ENCODE data around the gene XPO5. TPM values are rescaled to one million over a fixed set of nuclear protein-coding genes. Genes with fewer than 3 reads are reported as not detected.
"Not testable (repeated sequence)": the region's sequence is repeated elsewhere in the genome, so short reads cannot be mapped to it uniquely, and the experiment has no call there.

Gene XPO5
- total RNA-seq, 1 donor, result 29.0 TPM

DNA sequence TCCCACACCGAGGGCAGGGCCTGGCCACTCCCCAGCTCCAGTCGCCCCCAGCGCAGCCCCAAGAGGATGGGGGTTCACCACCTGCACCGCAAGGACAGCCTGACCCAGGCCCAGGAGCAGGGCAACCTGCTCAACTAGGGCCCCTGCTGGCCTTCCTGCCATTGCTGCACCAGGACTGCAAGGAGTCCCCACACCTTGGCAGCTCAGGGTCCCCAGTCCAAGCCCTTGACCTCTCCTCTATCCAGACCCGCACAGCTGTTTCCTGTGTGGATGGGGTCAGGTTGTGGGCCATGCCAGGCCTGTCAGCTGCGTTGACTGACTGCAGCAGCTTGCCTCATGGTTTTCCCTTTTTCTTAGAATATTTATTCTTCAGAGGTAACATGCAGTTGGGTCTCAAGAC, 70.1 kb downstream of the XPO5 start:
- H3K4me3 ChIP-seq (ENCODE audit: low read depth, low read length), result no peak overlapping the region
- no peak for DNase-seq (ENCODE audit: low read depth)
- TF ChIP-seq, protein P1, sequence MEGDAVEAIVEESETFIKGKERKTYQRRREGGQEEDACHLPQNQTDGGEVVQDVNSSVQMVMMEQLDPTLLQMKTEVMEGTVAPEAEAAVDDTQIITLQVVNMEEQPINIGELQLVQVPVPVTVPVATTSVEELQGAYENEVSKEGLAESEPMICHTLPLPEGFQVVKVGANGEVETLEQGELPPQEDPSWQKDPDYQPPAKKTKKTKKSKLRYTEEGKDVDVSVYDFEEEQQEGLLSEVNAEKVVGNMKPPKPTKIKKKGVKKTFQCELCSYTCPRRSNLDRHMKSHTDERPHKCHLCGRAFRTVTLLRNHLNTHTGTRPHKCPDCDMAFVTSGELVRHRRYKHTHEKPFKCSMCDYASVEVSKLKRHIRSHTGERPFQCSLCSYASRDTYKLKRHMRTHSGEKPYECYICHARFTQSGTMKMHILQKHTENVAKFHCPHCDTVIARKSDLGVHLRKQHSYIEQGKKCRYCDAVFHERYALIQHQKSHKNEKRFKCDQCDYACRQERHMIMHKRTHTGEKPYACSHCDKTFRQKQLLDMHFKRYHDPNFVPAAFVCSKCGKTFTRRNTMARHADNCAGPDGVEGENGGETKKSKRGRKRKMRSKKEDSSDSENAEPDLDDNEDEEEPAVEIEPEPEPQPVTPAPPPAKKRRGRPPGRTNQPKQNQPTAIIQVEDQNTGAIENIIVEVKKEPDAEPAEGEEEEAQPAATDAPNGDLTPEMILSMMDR (IDR thresholded peaks at IDR 0.05; ENCODE audit: insufficient read depth, low read length), result no peak

DNA sequence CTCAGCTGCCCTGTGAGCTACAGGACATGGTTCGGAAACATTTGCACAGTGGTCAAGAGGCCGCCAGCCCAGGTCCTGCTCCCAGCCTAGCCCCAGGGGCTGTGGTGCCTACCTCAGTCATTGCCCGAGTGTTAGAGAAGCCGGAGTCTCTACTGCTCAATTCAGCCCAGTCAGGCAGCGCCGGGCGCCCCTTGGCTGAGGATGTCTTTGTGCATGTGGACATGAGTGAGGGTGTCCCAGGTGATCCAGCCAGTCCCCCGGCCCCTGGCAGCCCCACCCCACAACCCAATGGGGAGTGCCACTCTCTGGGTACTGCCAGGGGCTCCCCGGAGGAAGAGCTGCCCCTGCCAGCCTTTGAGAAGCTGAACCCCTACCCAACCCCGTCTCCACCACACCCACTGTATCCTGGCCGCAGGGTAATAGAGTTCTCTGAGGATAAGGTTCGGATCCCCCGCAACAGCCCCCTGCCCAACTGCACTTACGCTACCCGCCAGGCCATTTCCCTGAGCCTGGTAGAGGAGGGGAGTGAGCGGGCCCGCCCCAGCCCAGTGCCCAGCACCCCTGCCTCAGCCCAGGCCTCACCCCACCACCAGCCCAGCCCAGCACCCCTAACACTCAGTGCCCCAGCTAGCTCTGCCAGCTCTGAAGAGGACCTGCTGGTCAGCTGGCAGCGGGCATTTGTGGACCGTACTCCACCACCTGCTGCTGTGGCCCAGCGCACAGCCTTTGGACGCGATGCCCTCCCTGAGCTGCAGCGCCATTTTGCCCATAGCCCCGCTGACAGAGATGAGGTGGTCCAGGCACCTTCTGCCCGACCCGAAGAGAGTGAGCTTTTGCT, 70.9 kb downstream of the XPO5 start:
- no peak overlapping the region for H3K4me3 ChIP-seq (ENCODE audit: low read depth, low read length)
- TF ChIP-seq, protein P1 (IDR thresholded peaks at IDR 0.05; ENCODE audit: insufficient read depth, low read length), result no peak
- no peak for DNase-seq (ENCODE audit: low read depth)

DNA sequence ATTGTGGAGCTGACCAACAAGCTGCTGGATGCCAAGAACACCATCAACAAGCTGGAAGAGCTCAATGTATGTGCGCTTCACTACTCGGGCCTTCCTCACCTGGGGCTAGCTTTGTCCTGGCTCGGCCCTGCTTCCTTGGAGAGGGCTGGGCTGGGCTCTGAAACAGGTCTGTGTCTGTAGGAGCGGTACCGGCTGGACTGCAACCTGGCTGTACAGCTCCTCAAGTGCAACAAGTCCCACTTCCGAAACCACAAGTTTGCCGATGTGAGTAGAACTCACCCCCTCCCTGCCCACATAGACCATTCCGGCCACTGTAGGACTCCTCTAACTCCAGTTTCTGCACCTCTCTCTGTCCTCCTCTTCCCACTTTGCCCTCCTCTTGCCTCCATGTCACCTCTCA, 72.4 kb downstream of the XPO5 start:
- H3K4me3 ChIP-seq (ENCODE audit: low read depth, low read length), result no peak overlapping the region
- TF ChIP-seq, protein P1 (IDR thresholded peaks at IDR 0.05; ENCODE audit: insufficient read depth, low read length), result no peak
- no peak for DNase-seq (ENCODE audit: low read depth)

DNA sequence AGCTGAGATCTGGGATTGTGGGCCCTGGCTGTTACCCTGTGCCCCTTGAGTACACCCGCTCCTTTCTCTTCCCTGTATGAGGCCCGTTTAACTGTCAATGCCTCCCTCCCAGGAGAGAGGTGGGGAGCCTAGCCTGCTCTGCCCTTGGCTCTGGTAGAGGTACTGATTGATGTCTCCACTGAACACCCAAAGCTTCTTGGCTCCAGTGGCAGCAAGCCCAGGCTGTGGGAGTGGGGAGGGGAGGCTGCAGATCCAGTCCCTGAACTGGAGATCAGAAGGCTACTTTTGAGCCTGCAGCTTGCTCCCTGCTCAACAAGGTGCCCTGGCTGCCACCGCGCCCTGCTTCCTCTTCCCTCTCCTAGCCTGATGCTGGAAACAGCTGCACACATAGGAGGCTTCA, 73.2 kb downstream of the XPO5 start:
- TF ChIP-seq, protein P1 (IDR thresholded peaks at IDR 0.05; ENCODE audit: insufficient read depth, low read length), result no peak
- H3K4me3 ChIP-seq (ENCODE audit: low read depth, low read length), result no peak overlapping the region
- DNase-seq (ENCODE audit: low read depth), result no peak

DNA sequence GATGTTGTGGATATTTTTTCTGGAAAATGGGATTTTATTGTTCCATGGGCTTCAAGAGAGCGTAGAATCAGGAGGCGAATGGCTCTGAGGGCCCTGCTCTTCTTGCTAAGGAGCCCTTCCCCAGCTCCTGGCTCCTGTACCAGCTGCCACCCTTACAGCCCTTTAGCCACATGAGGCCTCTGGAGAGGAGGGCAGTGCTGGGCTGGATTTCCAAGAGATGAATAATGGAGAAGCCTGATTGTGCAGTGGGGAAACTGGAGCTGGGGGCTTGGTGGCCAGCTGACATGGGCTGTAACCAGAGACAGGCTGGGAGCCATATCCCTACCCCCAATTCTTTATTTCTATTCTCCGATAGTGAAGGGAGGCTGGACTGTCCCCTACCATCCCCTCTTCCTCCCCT, 74.9 kb downstream of the XPO5 start:
- no peak overlapping the region for H3K4me3 ChIP-seq (ENCODE audit: low read depth, low read length)
- TF ChIP-seq, protein P1 (IDR thresholded peaks at IDR 0.05; ENCODE audit: insufficient read depth, low read length), result no peak
- no peak for DNase-seq (ENCODE audit: low read depth)

DNA sequence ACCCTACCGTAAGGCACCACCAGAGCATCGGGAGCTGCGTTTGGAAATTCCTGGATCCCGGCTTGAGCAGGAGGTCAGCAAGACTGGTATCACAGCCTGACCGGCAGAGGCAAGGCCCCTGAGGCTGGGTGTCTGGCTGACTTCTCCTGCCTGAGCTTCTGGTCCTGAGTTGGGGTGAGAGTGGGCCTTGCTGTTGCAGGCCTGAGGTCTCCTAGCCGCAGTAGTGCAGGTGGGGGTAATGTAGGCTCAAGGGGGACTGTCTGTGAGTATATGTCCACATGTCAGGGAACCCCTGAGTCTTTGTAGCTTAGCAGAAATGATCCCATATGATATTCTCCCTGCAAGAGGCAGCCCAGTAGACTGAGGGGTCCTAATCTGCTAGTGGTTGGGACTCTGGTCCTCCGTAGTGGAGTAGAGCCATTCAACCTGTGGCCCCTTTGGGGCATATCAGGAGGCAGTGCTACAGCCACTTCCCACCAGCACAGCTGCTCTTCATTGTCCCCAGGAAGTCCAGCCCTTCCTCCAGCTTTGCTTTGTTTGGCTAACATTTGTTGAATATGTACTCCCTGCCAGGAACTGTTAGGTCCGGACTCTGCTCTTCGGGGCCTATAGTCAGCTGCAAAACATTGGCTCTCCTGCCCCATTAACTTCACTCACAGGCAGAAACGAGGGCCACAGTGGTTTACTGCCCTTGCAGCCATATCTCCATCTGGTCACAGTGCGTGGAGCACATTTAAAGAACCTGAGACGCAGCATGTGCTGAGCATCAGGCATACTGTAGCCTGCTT, 76.6 kb downstream of the XPO5 start:
- no peak overlapping the region for H3K4me3 ChIP-seq (ENCODE audit: low read depth, low read length)
- DNase-seq (ENCODE audit: low read depth), result peak; percentile 57
- TF ChIP-seq, protein P1 (IDR thresholded peaks at IDR 0.05; ENCODE audit: insufficient read depth, low read length), result no peak

DNA sequence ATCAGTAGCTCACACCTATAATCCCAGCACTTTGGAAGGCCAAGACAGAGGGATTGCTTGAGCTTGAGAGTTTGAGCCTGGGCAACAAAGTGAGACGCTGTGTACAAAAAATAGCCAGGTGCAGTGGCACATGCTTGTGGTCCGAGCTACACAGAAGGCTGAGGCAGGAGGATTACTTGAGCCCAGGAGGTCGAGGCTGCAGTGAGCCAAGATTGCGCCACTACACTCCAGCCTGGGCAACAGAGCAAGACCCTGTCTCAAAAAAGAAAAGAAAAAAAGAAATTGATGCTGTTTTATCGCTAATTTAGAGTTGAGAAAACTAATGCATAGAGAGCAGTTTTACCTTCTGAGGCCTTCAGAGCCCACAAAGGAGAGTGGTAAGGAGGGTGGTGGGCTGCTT, 77.5 kb downstream of the XPO5 start:
- DNase-seq (ENCODE audit: low read depth); H3K4me3 ChIP-seq (ENCODE audit: low read depth, low read length): not testable (repeated sequence)

All from fibroblast of the aortic adventitia (primary cell).